ENCODE results near the gene TOMM40. TPM values are rescaled to one million over a fixed set of nuclear protein-coding genes. Genes with fewer than 3 reads are reported as not detected.

The TOMM40 gene
- total and polyA plus RNA-seq, 2 of the 13 experiments (the other 11 are each of a cell fraction or from before 2014, with no cell fraction given) = 72.0 to 110 TPM

DNA sequence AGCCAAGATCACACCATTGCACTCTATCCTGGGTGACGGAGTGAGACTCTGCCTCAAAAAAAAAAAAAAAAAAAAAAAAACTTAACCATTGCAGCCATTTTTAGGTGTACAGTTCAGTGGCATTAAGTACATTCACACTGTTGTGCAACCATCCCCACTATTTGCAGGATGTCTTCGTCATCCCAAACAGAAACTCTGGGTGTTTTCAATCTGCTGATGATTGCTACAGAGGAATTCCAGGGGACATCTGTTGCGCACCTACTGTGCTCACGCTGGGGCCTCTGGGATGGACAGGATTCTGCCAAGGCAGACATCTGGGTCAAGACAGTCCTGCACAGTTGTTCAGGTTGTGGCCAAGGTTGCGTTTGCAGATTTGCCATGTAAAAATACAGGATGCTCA is 48.6 kb downstream of the TOMM40 start (continued):
- TF ChIP-seq, protein P1, sequence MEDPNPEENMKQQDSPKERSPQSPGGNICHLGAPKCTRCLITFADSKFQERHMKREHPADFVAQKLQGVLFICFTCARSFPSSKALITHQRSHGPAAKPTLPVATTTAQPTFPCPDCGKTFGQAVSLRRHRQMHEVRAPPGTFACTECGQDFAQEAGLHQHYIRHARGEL (CRISPR knock-in tag; IDR thresholded peaks at IDR 0.05) = no peak

DNA sequence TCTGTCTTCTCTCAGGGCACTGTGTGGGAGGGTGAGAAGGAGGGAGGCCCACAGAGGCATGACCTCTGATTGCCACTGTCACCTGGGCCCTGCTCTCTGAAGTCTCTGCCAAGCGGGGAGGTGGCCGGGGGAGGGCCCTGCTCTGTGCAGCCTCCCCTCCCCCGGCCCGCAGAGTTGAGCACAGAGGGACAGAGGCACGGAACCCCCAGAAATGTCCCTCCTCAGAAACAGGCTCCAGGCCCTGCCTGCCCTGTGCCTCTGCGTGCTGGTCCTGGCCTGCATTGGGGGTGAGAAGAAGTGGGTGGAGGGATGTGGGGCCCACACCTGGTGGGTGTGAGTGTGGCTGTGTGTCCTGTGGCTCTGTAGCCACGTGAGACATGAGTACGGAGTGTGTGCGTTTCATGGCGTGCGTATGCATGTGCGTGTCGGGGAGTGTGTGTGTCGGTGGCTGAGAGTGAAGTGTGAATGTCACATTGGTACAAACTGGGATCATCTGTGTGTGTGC is 51.1 kb downstream of the TOMM40 start, which contains the start of gene APOC4:
Gene APOC4 (plus strand): TSS at position 171 of the 505 bp plus-strand sequence. CDS start 41 bp downstream, at position 212.
- Histone ChIP-seq H3K9me3 (ENCODE audit: low read length) (no peaks in the 10 kb centered on the region), H3K4me1 (ENCODE audit: insufficient read depth, low read length) (peaks cover 77% of the 10 kb centered on the region), H3K4me3 (replicated peaks in 1 of 3; ENCODE audit: insufficient read depth in 1 of 3, low read depth in 2 of 3, low read length in 3 of 3) (no peak within 1 kb of the TSS), H3K27me3 (ENCODE audit: control insufficient read depth in 1 of 2, insufficient read depth in 2 of 2, low read length in 2 of 2) (no peaks in the 10 kb centered on the region; a peak in 1 of 5 replicates), H4K20me1 (ENCODE audit: insufficient read depth, low read length) (no peaks in the 10 kb centered on the region), H3K9ac (ENCODE audit: insufficient read depth, low read depth, low read length) (peak within 1 kb of the TSS; percentile 22; the same call in 1 of the 2 replicates), H3K79me2 (ENCODE audit: insufficient read depth, low read length) (peaks cover 13% of the 10 kb centered on the region), H3K36me3 (replicated peaks in 1 of 2; ENCODE audit: control insufficient read depth in 1 of 2, insufficient read depth in 2 of 2, low read length in 2 of 2) (no peaks in the 10 kb centered on the region), H2AFZ (ENCODE audit: low read length) (no peak within 1 kb of the TSS), H3K27ac (ENCODE audit: extremely low read length, insufficient read depth, low read length) (peak within 1 kb of the TSS; percentile 7), H3K4me2 (ENCODE audit: low read depth, low read length) (no peak within 1 kb of the TSS)
- in situ Hi-C loops (cut with HindIII; ENCODE audit: extremely low pct_ligation_motif_present, low pct_unique_long_range_greater_than_20kb) = no loop called here
- FAIRE-seq (no peak), ATAC-seq (no peak), DNase-seq (ENCODE audit: low spot score) (no peak)
- CTCF ChIA-PET (ENCODE audit: low intra/inter-chr PET ratio, low total read pairs) = interaction anchor here (0.8 kb wide), 1 partner anchor 31 kb away, joined by 4 read pairs; no protein-coding TSS in a partner anchor
- POLR2A ChIA-PET = no interaction called here
- intact Hi-C loops (cut with micrococcal nuclease; ENCODE audit: unreplicated experiment) = no loop called here
- WGBS (ENCODE audit: low lambda C conversion rate) = 90% methylated on average over 9 of the region's 14 CpGs
- no TSS peak for BruUV-seq (replicated peaks)
- TF ChIP-seq ZFAT (CRISPR knock-in tag; conservative IDR thresholded peaks at IDR 0.05) (no peak), SRSF1 (optimal IDR thresholded peaks at IDR 0.05; ENCODE audit: low read depth, low read length) (no peak), ZMYM3 (CRISPR knock-in tag; IDR thresholded peaks at IDR 0.05) (peak; percentile 15; the same call in 1 of the 2 replicates), SPEN (CRISPR knock-in tag; IDR thresholded peaks at IDR 0.05; ENCODE audit: low read depth) (no peak), RBFOX2 (IDR thresholded peaks at IDR 0.05; ENCODE audit: low read depth, low read length) (no peak), RXRA (CRISPR knock-in tag; IDR thresholded peaks at IDR 0.05) (peak; percentile 33; the same call in 1 of the 2 replicates), CHD4 (IDR thresholded peaks at IDR 0.05; ENCODE audit: borderline replicate concordance, low read length) (no peak)
- TF ChIP-seq, protein P2, sequence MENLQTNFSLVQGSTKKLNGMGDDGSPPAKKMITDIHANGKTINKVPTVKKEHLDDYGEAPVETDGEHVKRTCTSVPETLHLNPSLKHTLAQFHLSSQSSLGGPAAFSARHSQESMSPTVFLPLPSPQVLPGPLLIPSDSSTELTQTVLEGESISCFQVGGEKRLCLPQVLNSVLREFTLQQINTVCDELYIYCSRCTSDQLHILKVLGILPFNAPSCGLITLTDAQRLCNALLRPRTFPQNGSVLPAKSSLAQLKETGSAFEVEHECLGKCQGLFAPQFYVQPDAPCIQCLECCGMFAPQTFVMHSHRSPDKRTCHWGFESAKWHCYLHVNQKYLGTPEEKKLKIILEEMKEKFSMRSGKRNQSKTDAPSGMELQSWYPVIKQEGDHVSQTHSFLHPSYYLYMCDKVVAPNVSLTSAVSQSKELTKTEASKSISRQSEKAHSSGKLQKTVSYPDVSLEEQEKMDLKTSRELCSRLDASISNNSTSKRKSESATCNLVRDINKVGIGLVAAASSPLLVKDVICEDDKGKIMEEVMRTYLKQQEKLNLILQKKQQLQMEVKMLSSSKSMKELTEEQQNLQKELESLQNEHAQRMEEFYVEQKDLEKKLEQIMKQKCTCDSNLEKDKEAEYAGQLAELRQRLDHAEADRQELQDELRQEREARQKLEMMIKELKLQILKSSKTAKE (CRISPR knock-in tag; IDR thresholded peaks at IDR 0.05; ENCODE audit: borderline replicate concordance) = 0 out of 2 replicates have a peak, but pooled peaks have one; percentile 20
- TF ChIP-seq, protein P3, sequence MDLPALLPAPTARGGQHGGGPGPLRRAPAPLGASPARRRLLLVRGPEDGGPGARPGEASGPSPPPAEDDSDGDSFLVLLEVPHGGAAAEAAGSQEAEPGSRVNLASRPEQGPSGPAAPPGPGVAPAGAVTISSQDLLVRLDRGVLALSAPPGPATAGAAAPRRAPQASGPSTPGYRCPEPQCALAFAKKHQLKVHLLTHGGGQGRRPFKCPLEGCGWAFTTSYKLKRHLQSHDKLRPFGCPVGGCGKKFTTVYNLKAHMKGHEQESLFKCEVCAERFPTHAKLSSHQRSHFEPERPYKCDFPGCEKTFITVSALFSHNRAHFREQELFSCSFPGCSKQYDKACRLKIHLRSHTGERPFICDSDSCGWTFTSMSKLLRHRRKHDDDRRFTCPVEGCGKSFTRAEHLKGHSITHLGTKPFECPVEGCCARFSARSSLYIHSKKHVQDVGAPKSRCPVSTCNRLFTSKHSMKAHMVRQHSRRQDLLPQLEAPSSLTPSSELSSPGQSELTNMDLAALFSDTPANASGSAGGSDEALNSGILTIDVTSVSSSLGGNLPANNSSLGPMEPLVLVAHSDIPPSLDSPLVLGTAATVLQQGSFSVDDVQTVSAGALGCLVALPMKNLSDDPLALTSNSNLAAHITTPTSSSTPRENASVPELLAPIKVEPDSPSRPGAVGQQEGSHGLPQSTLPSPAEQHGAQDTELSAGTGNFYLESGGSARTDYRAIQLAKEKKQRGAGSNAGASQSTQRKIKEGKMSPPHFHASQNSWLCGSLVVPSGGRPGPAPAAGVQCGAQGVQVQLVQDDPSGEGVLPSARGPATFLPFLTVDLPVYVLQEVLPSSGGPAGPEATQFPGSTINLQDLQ (CRISPR knock-in tag; IDR thresholded peaks at IDR 0.05) = no peak
- TF ChIP-seq, protein P4, sequence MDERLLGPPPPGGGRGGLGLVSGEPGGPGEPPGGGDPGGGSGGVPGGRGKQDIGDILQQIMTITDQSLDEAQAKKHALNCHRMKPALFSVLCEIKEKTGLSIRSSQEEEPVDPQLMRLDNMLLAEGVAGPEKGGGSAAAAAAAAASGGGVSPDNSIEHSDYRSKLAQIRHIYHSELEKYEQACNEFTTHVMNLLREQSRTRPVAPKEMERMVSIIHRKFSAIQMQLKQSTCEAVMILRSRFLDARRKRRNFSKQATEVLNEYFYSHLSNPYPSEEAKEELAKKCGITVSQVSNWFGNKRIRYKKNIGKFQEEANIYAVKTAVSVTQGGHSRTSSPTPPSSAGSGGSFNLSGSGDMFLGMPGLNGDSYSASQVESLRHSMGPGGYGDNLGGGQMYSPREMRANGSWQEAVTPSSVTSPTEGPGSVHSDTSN (CRISPR knock-in tag; IDR thresholded peaks at IDR 0.05) = no peak
- TF ChIP-seq, protein P5, sequence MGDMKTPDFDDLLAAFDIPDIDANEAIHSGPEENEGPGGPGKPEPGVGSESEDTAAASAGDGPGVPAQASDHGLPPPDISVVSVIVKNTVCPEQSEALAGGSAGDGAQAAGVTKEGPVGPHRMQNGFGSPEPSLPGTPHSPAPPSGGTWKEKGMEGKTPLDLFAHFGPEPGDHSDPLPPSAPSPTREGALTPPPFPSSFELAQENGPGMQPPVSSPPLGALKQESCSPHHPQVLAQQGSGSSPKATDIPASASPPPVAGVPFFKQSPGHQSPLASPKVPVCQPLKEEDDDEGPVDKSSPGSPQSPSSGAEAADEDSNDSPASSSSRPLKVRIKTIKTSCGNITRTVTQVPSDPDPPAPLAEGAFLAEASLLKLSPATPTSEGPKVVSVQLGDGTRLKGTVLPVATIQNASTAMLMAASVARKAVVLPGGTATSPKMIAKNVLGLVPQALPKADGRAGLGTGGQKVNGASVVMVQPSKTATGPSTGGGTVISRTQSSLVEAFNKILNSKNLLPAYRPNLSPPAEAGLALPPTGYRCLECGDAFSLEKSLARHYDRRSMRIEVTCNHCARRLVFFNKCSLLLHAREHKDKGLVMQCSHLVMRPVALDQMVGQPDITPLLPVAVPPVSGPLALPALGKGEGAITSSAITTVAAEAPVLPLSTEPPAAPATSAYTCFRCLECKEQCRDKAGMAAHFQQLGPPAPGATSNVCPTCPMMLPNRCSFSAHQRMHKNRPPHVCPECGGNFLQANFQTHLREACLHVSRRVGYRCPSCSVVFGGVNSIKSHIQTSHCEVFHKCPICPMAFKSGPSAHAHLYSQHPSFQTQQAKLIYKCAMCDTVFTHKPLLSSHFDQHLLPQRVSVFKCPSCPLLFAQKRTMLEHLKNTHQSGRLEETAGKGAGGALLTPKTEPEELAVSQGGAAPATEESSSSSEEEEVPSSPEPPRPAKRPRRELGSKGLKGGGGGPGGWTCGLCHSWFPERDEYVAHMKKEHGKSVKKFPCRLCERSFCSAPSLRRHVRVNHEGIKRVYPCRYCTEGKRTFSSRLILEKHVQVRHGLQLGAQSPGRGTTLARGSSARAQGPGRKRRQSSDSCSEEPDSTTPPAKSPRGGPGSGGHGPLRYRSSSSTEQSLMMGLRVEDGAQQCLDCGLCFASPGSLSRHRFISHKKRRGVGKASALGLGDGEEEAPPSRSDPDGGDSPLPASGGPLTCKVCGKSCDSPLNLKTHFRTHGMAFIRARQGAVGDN (CRISPR knock-in tag; IDR thresholded peaks at IDR 0.05) = peak; percentile 44; the same call in 1 of the 2 replicates

Measured in HepG2 (cell line).